ENCODE measurements around the gene IARS1. TPM values are rescaled to one million over a fixed set of nuclear protein-coding genes. Genes with fewer than 3 reads are reported as not detected.

Gene IARS1
- total RNA-seq, 1 donor from 2014 or later, result 44.4 TPM

DNA sequence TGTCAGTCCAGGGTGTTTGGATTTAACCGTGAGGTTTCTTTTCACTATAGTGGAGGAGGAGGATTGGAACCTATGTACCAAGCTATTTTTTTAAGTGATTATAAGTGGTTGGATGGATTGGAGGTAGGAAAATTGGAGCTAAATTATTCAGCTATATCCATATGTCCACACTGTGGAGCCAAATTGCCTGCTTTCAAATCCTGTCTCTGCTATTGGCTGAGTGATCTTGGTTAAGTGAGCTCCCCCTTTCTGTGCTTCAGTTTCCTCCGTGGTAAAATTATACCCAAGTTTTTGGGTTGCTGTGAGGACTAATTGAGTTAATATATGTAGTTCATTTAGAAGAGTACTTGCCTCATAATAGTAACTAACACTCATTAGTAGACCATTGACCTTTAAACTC lies 34.7 kb upstream of the IARS1 start:
- H3K36me3 ChIP-seq, result no peaks in the 10 kb centered on the region
- no peaks in the 10 kb centered on the region for H3K9me3 ChIP-seq
- peaks cover 0 to 16% of the 10 kb centered on the region in 2 donors for H3K4me1 ChIP-seq
- no peak for DNase-seq (ENCODE audit: low spot score in 2 of 2)
- intact Hi-C loops (cut with DNase I), result loop anchor here (10.0 kb wide), 1 partner anchor 437 kb away; the partner anchor contains the start of gene BICD2
- no peak overlapping the region for H3K4me3 ChIP-seq
- no peak overlapping the region for H3K27ac ChIP-seq
- no peaks in the 10 kb centered on the region for H3K27me3 ChIP-seq
- TF ChIP-seq, protein P1, sequence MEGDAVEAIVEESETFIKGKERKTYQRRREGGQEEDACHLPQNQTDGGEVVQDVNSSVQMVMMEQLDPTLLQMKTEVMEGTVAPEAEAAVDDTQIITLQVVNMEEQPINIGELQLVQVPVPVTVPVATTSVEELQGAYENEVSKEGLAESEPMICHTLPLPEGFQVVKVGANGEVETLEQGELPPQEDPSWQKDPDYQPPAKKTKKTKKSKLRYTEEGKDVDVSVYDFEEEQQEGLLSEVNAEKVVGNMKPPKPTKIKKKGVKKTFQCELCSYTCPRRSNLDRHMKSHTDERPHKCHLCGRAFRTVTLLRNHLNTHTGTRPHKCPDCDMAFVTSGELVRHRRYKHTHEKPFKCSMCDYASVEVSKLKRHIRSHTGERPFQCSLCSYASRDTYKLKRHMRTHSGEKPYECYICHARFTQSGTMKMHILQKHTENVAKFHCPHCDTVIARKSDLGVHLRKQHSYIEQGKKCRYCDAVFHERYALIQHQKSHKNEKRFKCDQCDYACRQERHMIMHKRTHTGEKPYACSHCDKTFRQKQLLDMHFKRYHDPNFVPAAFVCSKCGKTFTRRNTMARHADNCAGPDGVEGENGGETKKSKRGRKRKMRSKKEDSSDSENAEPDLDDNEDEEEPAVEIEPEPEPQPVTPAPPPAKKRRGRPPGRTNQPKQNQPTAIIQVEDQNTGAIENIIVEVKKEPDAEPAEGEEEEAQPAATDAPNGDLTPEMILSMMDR (IDR thresholded peaks at IDR 0.05), result no peak

DNA sequence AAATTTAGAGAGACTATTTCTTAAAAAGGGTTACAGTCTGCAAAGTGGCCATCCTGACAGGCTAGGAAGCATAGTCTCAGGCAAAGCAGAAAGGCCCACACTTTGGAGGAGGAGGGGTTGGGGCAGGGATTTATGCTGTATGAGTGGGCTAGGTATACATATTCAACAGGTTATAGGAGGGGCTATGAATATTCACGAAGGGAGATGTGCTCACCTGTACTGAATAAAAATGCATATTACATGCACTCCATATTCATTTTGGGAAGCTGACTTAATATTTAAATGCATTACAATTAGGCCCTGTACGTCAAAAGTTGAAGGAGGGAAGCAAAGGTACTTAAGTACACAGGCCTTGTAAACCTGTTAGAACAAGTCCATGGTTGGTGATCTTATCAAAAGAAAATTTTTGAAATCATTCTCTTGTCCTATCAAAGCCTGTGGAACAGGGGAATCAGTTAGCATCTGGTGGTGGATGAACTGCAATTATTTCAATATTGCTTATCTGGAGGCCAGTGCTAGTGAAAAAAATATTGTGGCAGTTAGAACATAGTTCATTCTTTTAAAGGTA lies 33.9 kb upstream of the IARS1 start:
- Histone ChIP-seq H3K9me3 (no peaks in the 10 kb centered on the region), H3K27me3 (no peaks in the 10 kb centered on the region), H3K36me3 (peaks cover 4 to 8% of the 10 kb centered on the region in 2 donors), H3K4me1 (peaks cover 0 to 16% of the 10 kb centered on the region in 2 donors), H3K4me3 (no peak overlapping the region), H3K27ac (no peak overlapping the region)
- intact Hi-C loops (cut with DNase I), result loop anchor here (10.0 kb wide), 1 partner anchor 437 kb away; the partner anchor contains the start of gene BICD2
- TF ChIP-seq, protein P1 (IDR thresholded peaks at IDR 0.05), result no peak
- DNase-seq (ENCODE audit: low spot score in 2 of 2), result no peak

DNA sequence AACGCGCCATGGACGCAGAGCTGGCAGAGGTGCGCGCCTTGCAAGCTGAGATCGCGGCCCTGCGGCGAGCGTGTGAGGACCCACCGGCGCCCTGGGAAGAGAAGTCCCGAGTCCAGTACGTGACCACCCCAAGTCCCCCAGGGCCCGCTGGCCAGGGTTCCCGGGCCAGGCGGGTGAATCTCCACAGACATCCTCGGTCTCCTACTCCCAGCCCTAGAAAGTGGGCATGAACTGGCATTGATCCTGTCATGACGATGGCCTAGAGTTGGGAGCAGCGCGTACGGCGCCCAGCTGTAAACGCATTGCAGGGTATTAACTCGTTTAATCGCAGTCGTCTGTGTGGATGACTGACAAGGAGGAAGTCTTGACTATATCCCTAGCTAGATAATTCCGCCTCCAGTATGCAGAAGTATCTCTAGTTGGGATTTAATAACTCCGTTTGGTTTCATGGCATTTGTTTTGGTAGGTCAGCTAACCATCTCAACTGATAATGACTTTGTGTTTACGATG lies 32.5 kb upstream of the IARS1 start:
- no peaks in the 10 kb centered on the region for H3K9me3 ChIP-seq
- H3K4me1 ChIP-seq, result peaks cover 0 to 16% of the 10 kb centered on the region in 2 donors
- DNase-seq (ENCODE audit: low spot score in 2 of 2), result no peak
- H3K4me3 ChIP-seq, result peak overlapping the region; percentile 75 to 80
- H3K27ac ChIP-seq, result peak overlapping the region; percentile 93 to 97
- intact Hi-C loops (cut with DNase I), result loop anchor here (1.0 to 10.0 kb wide), 6 partner anchors 33 to 439 kb away; partner anchors contain the start of genes BICD2, IARS1 and IPPK
- TF ChIP-seq, protein P1 (IDR thresholded peaks at IDR 0.05), result no peak
- H3K36me3 ChIP-seq, result peaks cover 14 to 17% of the 10 kb centered on the region in 2 donors
- H3K27me3 ChIP-seq, result no peaks in the 10 kb centered on the region

DNA sequence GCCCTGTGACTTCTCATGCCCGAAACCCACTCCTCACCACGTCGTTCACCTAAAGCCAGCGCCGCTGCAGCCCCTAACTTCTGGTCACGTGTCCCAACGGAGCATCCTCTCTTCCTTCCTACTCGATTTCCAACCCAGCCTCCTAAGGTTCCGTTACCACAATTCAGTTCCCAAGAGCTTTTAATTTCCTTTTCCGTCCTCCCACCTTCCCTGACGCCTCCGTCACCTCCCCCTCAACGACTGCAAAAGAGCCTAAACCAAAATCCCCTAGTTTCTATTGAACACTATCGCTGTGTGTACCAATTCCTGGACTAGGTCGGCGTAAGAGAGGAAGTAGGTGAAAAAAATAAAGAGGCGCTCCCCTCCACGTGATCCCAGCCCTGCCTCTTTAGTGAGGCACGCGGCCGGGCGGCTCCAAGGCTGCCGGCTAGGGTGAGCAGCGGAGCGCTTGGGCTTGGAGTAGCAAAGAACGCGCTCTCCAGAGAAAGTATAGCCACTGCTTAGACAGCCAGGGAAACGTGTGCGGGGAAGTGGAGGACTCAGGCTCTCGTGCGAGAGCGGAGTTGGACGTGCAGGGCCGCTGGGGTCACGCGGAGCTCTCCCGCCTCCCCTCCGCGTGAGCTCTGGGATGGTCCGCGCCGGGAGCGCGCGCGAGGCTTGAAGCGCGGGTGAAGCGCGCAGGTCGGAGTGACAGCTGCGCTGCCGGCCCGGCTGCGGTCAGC lies 31.9 kb upstream of the IARS1 start, which contains the start of the genes CENPP and NOL8:
CENPP (plus strand) TSS at position 685 of the 722 bp plus-strand sequence.
NOL8 (minus strand) TSS at position 82 of the 722 bp plus-strand sequence. CDS start 1,189 bp downstream, outside the sequence.
- TF ChIP-seq, protein P1 (IDR thresholded peaks at IDR 0.05), result no peak
- no peaks in the 10 kb centered on the region for H3K27me3 ChIP-seq
- intact Hi-C loops (cut with DNase I), result loop anchor here (1.0 to 10.0 kb wide), 6 partner anchors 32 to 439 kb away; partner anchors contain the start of genes BICD2, IARS1 and IPPK
- H3K4me1 ChIP-seq, result peaks cover 0 to 16% of the 10 kb centered on the region in 2 donors
- H3K27ac ChIP-seq, result peak within 1 kb of the TSS; percentile 93 to 97
- no peaks in the 10 kb centered on the region for H3K9me3 ChIP-seq
- peak; percentile 42 to 92 for DNase-seq (ENCODE audit: low spot score in 2 of 2)
- H3K36me3 ChIP-seq, result peaks cover 18 to 19% of the 10 kb centered on the region in 2 donors
- H3K4me3 ChIP-seq, result peak within 1 kb of the TSS; percentile 75 to 80

DNA sequence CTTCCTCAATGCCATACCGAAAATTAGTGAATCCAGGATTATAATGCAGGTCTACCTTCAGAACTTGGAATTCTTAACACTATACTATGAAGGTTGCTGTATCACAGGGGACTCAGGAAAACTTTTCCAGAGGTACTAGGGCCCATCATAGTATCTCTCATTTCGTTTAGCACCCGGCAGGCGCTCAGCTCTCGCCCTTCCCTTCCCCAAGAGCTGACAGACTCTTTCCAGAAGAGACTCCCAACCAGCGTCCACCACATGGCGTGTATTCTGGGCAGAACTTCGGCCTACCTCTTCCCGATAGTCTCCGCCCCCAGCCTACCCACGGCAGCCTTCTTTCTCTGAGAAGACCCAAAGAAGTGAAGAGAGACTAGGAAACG lies 31.4 kb upstream of the IARS1 start:
- intact Hi-C loops (cut with DNase I), result loop anchor here (1.0 to 10.0 kb wide), 6 partner anchors 32 to 440 kb away; partner anchors contain the start of genes BICD2, IARS1 and IPPK
- no peaks in the 10 kb centered on the region for H3K9me3 ChIP-seq
- DNase-seq (ENCODE audit: low spot score in 2 of 2), result no peak
- no peaks in the 10 kb centered on the region for H3K27me3 ChIP-seq
- TF ChIP-seq, protein P1 (IDR thresholded peaks at IDR 0.05), result no peak
- peaks cover 0 to 16% of the 10 kb centered on the region in 2 donors for H3K4me1 ChIP-seq
- H3K36me3 ChIP-seq, result peaks cover 23 to 24% of the 10 kb centered on the region in 2 donors
- H3K27ac ChIP-seq, result peak overlapping the region; percentile 93 to 97
- H3K4me3 ChIP-seq, result peak overlapping the region; percentile 75 to 80

Data from ascending aorta (tissue), 2 donors.